ENCODE results near the gene WDR76.

WDR76 gene

GRCh38 chr15:43913941-43914340, 87.1 kb downstream of the WDR76 start:
- no peak for DNase-seq (ENCODE audit: low read depth)

DNA sequence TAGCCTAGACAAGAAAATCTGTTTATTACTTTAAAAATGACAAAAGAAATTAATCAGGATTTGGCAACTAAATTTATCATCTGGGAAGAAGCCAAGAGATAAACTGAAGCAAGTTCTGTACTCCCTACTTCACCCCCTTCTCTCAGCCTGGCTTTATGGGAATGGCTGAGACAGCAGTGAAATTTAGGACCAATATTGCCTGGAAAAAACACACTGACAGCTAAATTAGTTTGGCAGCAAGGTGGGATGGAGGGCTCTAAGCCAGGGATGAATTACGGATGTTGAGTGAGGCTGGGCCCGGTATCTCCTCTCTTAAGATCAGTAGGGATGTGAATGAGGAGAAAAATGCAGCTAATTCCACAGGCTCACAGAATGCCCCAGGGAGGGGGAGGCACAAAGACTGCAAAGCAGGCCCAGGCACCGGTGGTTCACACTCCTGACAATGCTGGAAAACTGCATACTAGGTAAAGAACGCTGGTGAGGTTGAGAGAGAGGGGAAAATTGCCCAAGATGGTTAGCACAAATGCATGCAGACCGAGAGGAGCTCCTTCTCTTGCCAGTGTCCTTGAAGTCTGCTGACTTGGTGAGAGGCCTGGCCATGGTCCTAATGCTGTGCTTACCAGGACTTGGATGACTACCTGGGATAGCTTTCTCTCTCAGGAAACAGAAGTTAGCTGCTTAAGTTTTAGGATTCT, 89.0 kb downstream of the WDR76 start:
- no peak for DNase-seq (ENCODE audit: low read depth)

DNA sequence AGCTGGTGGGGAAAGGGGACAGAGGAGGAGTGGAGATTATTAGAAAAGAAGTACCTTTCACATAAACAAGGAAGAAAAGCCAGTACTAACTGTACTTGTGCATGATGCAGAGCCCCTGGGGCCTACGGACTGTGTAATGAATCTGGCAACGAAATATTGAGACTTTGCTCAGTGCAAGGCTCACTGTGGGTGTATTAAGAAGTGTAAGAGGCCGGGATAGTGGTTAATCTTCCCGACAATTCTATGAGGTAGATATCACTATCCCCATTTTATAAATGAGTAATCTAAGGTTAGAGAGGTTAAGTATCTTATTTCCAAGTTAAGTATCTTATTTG, 89.5 kb downstream of the WDR76 start:
- no peak for DNase-seq (ENCODE audit: low read depth)

All from CMK (cell line).